ENCODE data around the gene HUWE1.

DNA sequence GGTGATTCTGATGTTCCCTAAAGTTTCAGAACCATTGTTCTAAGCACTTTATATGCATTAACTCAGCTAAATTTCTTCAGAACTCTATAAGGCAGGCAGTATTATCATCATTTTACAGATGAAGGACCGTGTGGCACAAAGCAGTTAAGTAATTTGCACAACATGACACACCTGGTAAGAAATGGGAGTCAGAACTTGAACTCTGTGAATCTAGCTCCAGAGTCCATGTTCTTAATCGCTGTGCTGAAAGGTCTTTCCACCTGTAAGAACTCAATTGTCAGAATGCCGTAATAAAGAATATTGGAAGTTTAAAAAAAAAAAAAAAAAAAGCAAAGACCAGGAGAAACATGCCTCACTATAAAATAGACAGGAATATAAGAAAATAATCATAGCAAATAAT, 9.2 kb downstream of the HUWE1 start:
- TF ChIP-seq, protein P1, sequence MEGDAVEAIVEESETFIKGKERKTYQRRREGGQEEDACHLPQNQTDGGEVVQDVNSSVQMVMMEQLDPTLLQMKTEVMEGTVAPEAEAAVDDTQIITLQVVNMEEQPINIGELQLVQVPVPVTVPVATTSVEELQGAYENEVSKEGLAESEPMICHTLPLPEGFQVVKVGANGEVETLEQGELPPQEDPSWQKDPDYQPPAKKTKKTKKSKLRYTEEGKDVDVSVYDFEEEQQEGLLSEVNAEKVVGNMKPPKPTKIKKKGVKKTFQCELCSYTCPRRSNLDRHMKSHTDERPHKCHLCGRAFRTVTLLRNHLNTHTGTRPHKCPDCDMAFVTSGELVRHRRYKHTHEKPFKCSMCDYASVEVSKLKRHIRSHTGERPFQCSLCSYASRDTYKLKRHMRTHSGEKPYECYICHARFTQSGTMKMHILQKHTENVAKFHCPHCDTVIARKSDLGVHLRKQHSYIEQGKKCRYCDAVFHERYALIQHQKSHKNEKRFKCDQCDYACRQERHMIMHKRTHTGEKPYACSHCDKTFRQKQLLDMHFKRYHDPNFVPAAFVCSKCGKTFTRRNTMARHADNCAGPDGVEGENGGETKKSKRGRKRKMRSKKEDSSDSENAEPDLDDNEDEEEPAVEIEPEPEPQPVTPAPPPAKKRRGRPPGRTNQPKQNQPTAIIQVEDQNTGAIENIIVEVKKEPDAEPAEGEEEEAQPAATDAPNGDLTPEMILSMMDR (conservative IDR thresholded peaks at IDR 0.05; ENCODE audit: low read length): no peak
- no peak for TF ChIP-seq EZH2phosphoT487 (IDR thresholded peaks at IDR 0.05; ENCODE audit: borderline replicate concordance, low read depth, low read length)
